Measurements from ENCODE around the gene SLC12A1. TPM values are rescaled to one million over a fixed set of nuclear protein-coding genes. Genes with fewer than 3 reads are reported as not detected.

Gene SLC12A1
- total RNA-seq, 4 donors from 2014 or later, result not detected

DNA sequence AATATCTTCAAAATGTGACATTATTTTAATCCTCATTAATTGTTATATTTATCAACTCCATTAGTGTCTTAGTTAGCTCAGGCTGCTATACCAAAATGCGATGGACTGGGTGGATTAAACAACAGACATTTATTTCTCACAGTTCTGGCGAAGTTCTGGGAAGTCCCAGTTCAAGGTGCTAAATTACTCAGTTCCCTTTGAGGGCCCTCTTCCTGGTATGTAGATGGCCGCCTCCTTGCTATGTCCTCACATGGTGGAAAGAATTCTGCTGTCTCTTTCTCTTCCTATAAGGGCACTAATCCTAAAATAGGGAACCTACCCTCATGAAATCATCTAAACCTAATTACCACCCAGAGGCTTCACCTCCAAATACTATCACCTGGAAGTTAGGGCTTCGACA lies 86.4 kb downstream of the SLC12A1 start:
- H3K36me3 ChIP-seq, result no peaks in the 10 kb centered on the region
- 72 to 81% methylated on average over 4 of the region's 4 CpGs for whole genome bisulfite sequencing, 2 donors
- no peaks in the 10 kb centered on the region for H3K9me3 ChIP-seq
- TF ChIP-seq POLR2A (IDR thresholded peaks at IDR 0.05), result no peak
- no peak for DNase-seq
- H3K4me1 ChIP-seq, result no peaks in the 10 kb centered on the region
- intact Hi-C loops (cut with DNase I), result no loop called here
- no peaks in the 10 kb centered on the region for H3K27me3 ChIP-seq
- no peak overlapping the region for H3K27ac ChIP-seq
- H3K4me3 ChIP-seq, result no peak overlapping the region

GRCh38 chr15:48297668-48298067 lies 91.6 kb downstream of the SLC12A1 start:
- H3K36me3 ChIP-seq, result no peaks in the 10 kb centered on the region
- H3K9me3 ChIP-seq, result no peaks in the 10 kb centered on the region
- no peaks in the 10 kb centered on the region for H3K27me3 ChIP-seq
- TF ChIP-seq CTCF (IDR thresholded peaks at IDR 0.05), result no peak
- no peak for TF ChIP-seq POLR2A (IDR thresholded peaks at IDR 0.05)
- H3K4me3 ChIP-seq, result no peak overlapping the region
- no peak for DNase-seq
- 75 to 88% methylated on average over 2 of the region's 2 CpGs for WGBS, 2 donors
- intact Hi-C loops (cut with DNase I), result no loop called here
- H3K4me1 ChIP-seq, result no peaks in the 10 kb centered on the region
- H3K27ac ChIP-seq, result no peak overlapping the region

GRCh38 chr15:48298914-48299313 lies 92.8 kb downstream of the SLC12A1 start:
- Histone ChIP-seq H3K27ac (no peak overlapping the region), H3K36me3 (no peaks in the 10 kb centered on the region), H3K4me1 (no peaks in the 10 kb centered on the region), H3K9me3 (no peaks in the 10 kb centered on the region), H3K4me3 (no peak overlapping the region), H3K27me3 (no peaks in the 10 kb centered on the region)
- intact Hi-C loops (cut with DNase I), result no loop called here
- 32 to 33% methylated on average over 2 of the region's 2 CpGs for WGBS, 2 donors
- DNase-seq, result no peak
- no peak for TF ChIP-seq CTCF (IDR thresholded peaks at IDR 0.05)
- TF ChIP-seq POLR2A (IDR thresholded peaks at IDR 0.05), result no peak

DNA sequence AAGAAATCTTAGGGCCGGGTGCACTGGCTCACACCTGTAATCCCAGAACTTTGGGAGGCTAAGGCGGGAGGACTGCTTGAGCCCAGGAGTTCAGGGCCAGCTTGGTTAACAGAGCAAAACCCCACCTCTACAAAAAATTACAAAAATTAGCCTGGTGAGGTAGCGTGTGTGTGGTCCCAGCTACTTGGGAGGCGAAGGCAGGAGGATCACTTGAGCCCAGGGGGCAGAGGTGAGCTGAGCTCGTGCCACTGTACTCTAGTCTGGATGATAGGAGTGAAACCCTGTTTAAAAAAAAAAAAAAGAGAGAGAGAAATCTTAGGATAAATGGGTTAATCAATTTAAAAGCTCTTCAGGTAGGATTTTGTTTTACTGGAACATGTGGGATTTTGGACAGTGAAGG lies 93.9 kb downstream of the SLC12A1 start:
- TF ChIP-seq CTCF (IDR thresholded peaks at IDR 0.05) (no peak), POLR2A (IDR thresholded peaks at IDR 0.05) (no peak)
- H3K4me1 ChIP-seq, result no peaks in the 10 kb centered on the region
- intact Hi-C loops (cut with DNase I), result no loop called here
- H3K27me3 ChIP-seq, result no peaks in the 10 kb centered on the region
- no peaks in the 10 kb centered on the region for H3K36me3 ChIP-seq
- no peak for DNase-seq
- no peak overlapping the region for H3K27ac ChIP-seq
- no peaks in the 10 kb centered on the region for H3K9me3 ChIP-seq
- H3K4me3 ChIP-seq, result no peak overlapping the region
- 68 to 72% methylated on average over 5 of the region's 5 CpGs for WGBS, 2 donors

GRCh38 chr15:48304398-48304797 lies 98.3 kb downstream of the SLC12A1 start:
- TF ChIP-seq POLR2A (IDR thresholded peaks at IDR 0.05), result no peak
- TF ChIP-seq CTCF (IDR thresholded peaks at IDR 0.05), result no peak

DNA sequence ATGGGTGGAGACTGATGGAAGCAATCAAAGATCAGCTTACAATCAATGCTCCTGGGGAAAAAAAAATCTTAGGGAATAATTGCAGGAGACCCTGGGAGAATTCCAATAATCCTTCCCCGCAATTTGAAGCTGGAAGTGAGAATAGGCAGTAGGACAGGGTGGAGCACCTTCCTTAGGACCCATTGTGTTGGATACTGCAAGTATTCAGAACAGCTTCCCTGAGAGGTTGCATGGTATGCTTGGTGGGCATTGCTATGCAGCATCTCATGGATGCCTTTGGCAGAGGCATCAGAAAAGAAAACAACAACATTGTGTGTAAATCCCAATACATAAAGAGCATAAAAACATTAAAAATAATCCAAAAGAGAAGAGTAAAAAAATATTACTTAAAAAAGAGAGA lies 100.5 kb downstream of the SLC12A1 start:
- Histone ChIP-seq H3K4me1 (no peaks in the 10 kb centered on the region), H3K9me3 (no peaks in the 10 kb centered on the region), H3K27ac (no peak overlapping the region), H3K36me3 (no peaks in the 10 kb centered on the region), H3K27me3 (no peaks in the 10 kb centered on the region), H3K4me3 (no peak overlapping the region)
- TF ChIP-seq POLR2A (IDR thresholded peaks at IDR 0.05) (no peak), CTCF (IDR thresholded peaks at IDR 0.05) (no peak)
- intact Hi-C loops (cut with DNase I), result no loop called here
- DNase-seq, result no peak
- WGBS, 2 donors, result 79 to 83% methylated on average over 1 of the region's 1 CpG

More at GRCh38 chr15:48304398-48304797, 98.3 kb downstream of the SLC12A1 start:
- intact Hi-C loops (cut with DNase I), result no loop called here
- H3K36me3 ChIP-seq, result no peaks in the 10 kb centered on the region
- DNase-seq, result no peak
- no peak overlapping the region for H3K27ac ChIP-seq
- no peak overlapping the region for H3K4me3 ChIP-seq
- H3K27me3 ChIP-seq, result no peaks in the 10 kb centered on the region
- H3K4me1 ChIP-seq, result no peaks in the 10 kb centered on the region
- 0 to 33% methylated on average over 1 to 2 of the region's 2 CpGs for WGBS, 2 donors
- H3K9me3 ChIP-seq, result no peaks in the 10 kb centered on the region
